Subcutaneous preadipocyte (primary cell): ENCODE data around the gene HORMAD1. TPM values are rescaled to one million over a fixed set of nuclear protein-coding genes. Genes with fewer than 3 reads are reported as not detected.

Experiments used
- small RNA-seq: library from RNA; depleted of rRNA; stranded (forward); fragments of <200 nt; gene quantifications from one replicate; pipeline ENCODE3, GENCODE V24; 2012
- total RNA-seq: library from RNA; depleted of rRNA; stranded (reverse); fragments of >200 nt; gene quantifications from 2 replicates; pipeline ENCODE4 v1.2.3, GENCODE V29; 2012

Gene HORMAD1
- under 0.01 TPM in 1 of 2 replicates, not detected in the other for total RNA-seq

GRCh38 chr1:150720703-150721102 lies at the start of gene HORMAD1:
HORMAD1 (minus strand) TSS chr1:150720895; CDS start chr1:150719505, 1,390 bp downstream.

GRCh38 chr1:150765296-150765976 lies 44.7 kb upstream of the HORMAD1 start, which contains the start of gene CTSS:
CTSS (minus strand) TSS chr1:150765778; CDS start chr1:150764763, 1,015 bp downstream.

GRCh38 chr1:150696995-150697927 lies 23.4 kb downstream of the HORMAD1 start, which contains the start of gene GOLPH3L:
GOLPH3L (minus strand) TSS chr1:150697154; CDS start chr1:150694838, 2,316 bp downstream.

Small RNA genes within 50 kb of the gene (small RNA-seq; reads per million reads assigned to genes)
- not detected for gene RNU6-1042P

Other genes starting within 250 kb of the HORMAD1 start
- gene TARS2, start 233.5 kb downstream of the HORMAD1 start, total RNA-seq = 22.3 and 26.1 TPM in 2 replicates
- gene ECM1, start 212.8 kb downstream of the HORMAD1 start, total RNA-seq = 23.9 and 26.8 TPM in 2 replicates
- not detected in 2 replicates for gene FALEC, start 205.1 kb downstream of the HORMAD1 start, total RNA-seq
- 36.2 and 42.3 TPM in 2 replicates for gene ADAMTSL4, start 171.5 kb downstream of the HORMAD1 start, total RNA-seq
- 203 and 308 TPM in 2 replicates for gene MCL1, start 141.3 kb downstream of the HORMAD1 start, total RNA-seq
- gene ENSA, start 91.3 kb downstream of the HORMAD1 start, total RNA-seq = 75.3 and 96.0 TPM in 2 replicates
- 14.7 and 15.2 TPM in 2 replicates for gene GOLPH3L, start 23.7 kb downstream of the HORMAD1 start, total RNA-seq
- gene CTSS, start 44.9 kb upstream of the HORMAD1 start, total RNA-seq = 3.3 and 5.5 TPM in 2 replicates
- gene CTSK, start 87.4 kb upstream of the HORMAD1 start, total RNA-seq = 196 and 415 TPM in 2 replicates
- gene ARNT, start 155.7 kb upstream of the HORMAD1 start, total RNA-seq = 42.3 and 42.6 TPM in 2 replicates
- gene CTXND2, start 166.2 kb upstream of the HORMAD1 start, total RNA-seq = not detected in 2 replicates
- gene SETDB1, start 205.5 kb upstream of the HORMAD1 start, total RNA-seq = 32.7 and 35.8 TPM in 2 replicates